OCI-LY7 (cell line): ENCODE measurements around the gene QKI.

Source experiments
- CTCF ChIP-seq: fragments of 200-600 bp; sonication (generic); conservative IDR thresholded peaks from 2 replicates; pipeline ENCODE4 v1.5.1; 2014; ENCODE audit warnings: mild to moderate bottlenecking, antibody characterized with exemption, low read length, moderate library complexity, mixed read lengths
- EZH2phosphoT487 ChIP-seq: fragments of 200-600 bp; sonication (generic); IDR thresholded peaks from 2 replicates; pipeline ENCODE4 v1.6.1; 2018; ENCODE audit warnings: low read depth, borderline replicate concordance, mild to moderate bottlenecking, mixed run types, antibody characterized with exemption, low read length, moderate library complexity, mixed read lengths

GRCh38 chr6:163386329-163386908 is 28.1 kb upstream of the QKI start:
- no peak for TF ChIP-seq CTCF
- no peak for TF ChIP-seq EZH2phosphoT487
